Right lobe of liver (tissue), 6 donors: ENCODE data around the gene KIF14. TPM values are rescaled to one million over a fixed set of nuclear protein-coding genes. Genes with fewer than 3 reads are reported as not detected.
"Not testable (repeated sequence)": the region's sequence is repeated elsewhere in the genome, so short reads cannot be mapped to it uniquely, and the experiment has no call there.

ENCODE experiments used
- ATAC-seq, 4 donors: fragments of 200-7000 bp; cut with Tn5 transposase; one replicate each; pipeline ENCODE4 v1.9.1; 2020; ENCODE audit warnings: mild to moderate bottlenecking in 4 of 4, moderate library complexity in 4 of 4
- DNase-seq, 3 donors: peaks; one replicate each; pipeline ENCODE4 v3.0.0-alpha.2; 2020
- H3K27ac ChIP-seq, 3 donors: fragments of 200-600 bp; one replicate each; pipeline ENCODE4 v1.8.0; 2022
- H3K27me3 ChIP-seq, 2 donors: fragments of 200-600 bp; one replicate each; pipeline ENCODE4 v1.8.0; 2022
- H3K36me3 ChIP-seq, 4 donors: fragments of 200-600 bp; sonication (generic) in 1 of 4; one replicate each; pipeline versions ENCODE4 v1.5.1 to v1.8.0; 2017 to 2022; ENCODE audit warnings: control low read depth in 1 of 4
- H3K4me1 ChIP-seq, 4 donors: fragments of 200-600 bp; sonication (generic) in 1 of 4; one replicate each; pipeline versions ENCODE4 v1.5.1 to v1.8.0; 2017 to 2022; ENCODE audit warnings: control low read depth in 1 of 4
- H3K4me3 ChIP-seq, 3 donors: fragments of 200-600 bp; one replicate each; pipeline ENCODE4 v1.8.0; 2022
- H3K9me3 ChIP-seq, 4 donors: fragments of 200-600 bp; sonication (generic) in 1 of 4; one replicate each; pipeline versions ENCODE4 v1.5.1 to v1.8.0; 2017 to 2022; ENCODE audit warnings: control low read depth in 1 of 4
- POLR2A ChIP-seq: fragments of 450-650 bp; IDR thresholded peaks from one replicate; pipeline ENCODE4 v1.6.1; 2017; ENCODE audit warnings: antibody characterized with exemption, mild to moderate bottlenecking
- WGBS: methylation state at CpG from one replicate; pipeline ENCODE4 v1.1.6; 2018; ENCODE audit warnings: low coverage, low lambda C conversion rate; ENCODE audit not compliant: insufficient coverage; ENCODE audit errors: missing lambda C conversion rate; 5-methylcytosine and 5-hydroxymethylcytosine counted together
- intact Hi-C, 2 donors: fragments of 100-400 bp; cut with DNase I; formaldehyde crosslinking; loops; one replicate each; pipeline versions ENCODE4 v1.11.2 to v1.14.1; 2022
- total RNA-seq, 6 experiments: library from RNA; depleted of rRNA in 2 of 6; stranded (reverse); fragments of >200 nt in 2 of 6; fragmentation: NEBNext Ultra II Directional in 3 of 6; extraction: Animal tissue kit (Norgen Biotek cat#: 25700) in 3 of 6; gene quantifications; one replicate each; pipeline versions ENCODE4 v1.1.0 to v1.2.4, GENCODE V29; 2016 to 2023
- TF ChIP-seq, protein P1 (sequence below), 4 donors: fragments of 200-600 bp in 3 of 4; fragments of 450-650 bp in 1 of 4; IDR thresholded peaks; one replicate each; pipeline versions ENCODE4 v1.5.1 to v1.8.0; 2016 to 2022; ENCODE audit warnings: antibody characterized with exemption in 4 of 4, mild to moderate bottlenecking in 2 of 4
- donor health status: DM: no; HTN: yes; CAD: no.
- donor health status: DM: no; HTN: no; CAD: no.
- donor health status: DM: no; HTN: no; CAD: no.
- donor health status: DM: no; HTN: yes; CAD: no.
- donor health status: DM: no; HTN: yes; CAD: no.

The KIF14 gene
- total RNA-seq, 6 experiments from 2014 or later = 0.15 to 0.49 (median 0.38) TPM

DNA sequence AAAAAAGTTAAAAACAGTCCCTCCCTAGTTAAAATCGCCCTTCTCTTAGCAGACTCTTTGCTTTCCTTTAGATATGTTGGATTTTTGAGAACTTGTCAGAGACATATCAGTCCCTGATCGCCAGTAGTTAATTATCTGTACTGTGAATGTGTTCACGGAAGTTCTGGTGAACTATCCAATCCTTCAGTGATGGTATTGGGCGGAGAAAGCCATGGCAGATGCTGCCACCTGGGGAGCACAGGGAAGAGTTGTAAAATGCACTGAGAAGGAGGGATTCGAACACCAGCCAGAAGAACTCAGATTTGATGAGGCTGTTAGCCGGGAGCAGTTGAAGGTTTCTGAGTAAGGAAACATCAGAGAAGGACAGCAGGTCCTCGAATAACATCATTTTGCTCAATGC is 17.5 kb upstream of the KIF14 start:
- Histone ChIP-seq H3K4me3 (no peak overlapping the region), H3K27ac (no peak overlapping the region), H3K4me1 (peaks cover 0 to 9% (median 0%) of the 10 kb centered on the region in 4 donors), H3K9me3 (no peaks in the 10 kb centered on the region), H3K36me3 (no peaks in the 10 kb centered on the region), H3K27me3 (no peaks in the 10 kb centered on the region)
- intact Hi-C loops = no loop called here
- 78% methylated on average over 7 of the region's 7 CpGs for WGBS
- DNase-seq = no peak
- ATAC-seq = no peak
- TF ChIP-seq POLR2A = no peak
- TF ChIP-seq, protein P1, sequence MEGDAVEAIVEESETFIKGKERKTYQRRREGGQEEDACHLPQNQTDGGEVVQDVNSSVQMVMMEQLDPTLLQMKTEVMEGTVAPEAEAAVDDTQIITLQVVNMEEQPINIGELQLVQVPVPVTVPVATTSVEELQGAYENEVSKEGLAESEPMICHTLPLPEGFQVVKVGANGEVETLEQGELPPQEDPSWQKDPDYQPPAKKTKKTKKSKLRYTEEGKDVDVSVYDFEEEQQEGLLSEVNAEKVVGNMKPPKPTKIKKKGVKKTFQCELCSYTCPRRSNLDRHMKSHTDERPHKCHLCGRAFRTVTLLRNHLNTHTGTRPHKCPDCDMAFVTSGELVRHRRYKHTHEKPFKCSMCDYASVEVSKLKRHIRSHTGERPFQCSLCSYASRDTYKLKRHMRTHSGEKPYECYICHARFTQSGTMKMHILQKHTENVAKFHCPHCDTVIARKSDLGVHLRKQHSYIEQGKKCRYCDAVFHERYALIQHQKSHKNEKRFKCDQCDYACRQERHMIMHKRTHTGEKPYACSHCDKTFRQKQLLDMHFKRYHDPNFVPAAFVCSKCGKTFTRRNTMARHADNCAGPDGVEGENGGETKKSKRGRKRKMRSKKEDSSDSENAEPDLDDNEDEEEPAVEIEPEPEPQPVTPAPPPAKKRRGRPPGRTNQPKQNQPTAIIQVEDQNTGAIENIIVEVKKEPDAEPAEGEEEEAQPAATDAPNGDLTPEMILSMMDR (IDR thresholded peaks at IDR 0.05) = no peak

- Histone ChIP-seq H3K4me1 (peaks cover 0 to 9% (median 0%) of the 10 kb centered on the region in 4 donors), H3K9me3 (no peaks in the 10 kb centered on the region), H3K4me3 (no peak overlapping the region), H3K36me3 (no peaks in the 10 kb centered on the region), H3K27me3 (no peaks in the 10 kb centered on the region), H3K27ac (no peak overlapping the region)
- ATAC-seq (no peak), DNase-seq (no peak)
- WGBS = 94% methylated on average over 2 of the region's 2 CpGs
- TF ChIP-seq, protein P1 (IDR thresholded peaks at IDR 0.05) = no peak
- no peak for TF ChIP-seq POLR2A
- intact Hi-C loops = no loop called here
Observed at GRCh38 chr1:200636681-200637080, 16.1 kb upstream of the KIF14 start.

DNA sequence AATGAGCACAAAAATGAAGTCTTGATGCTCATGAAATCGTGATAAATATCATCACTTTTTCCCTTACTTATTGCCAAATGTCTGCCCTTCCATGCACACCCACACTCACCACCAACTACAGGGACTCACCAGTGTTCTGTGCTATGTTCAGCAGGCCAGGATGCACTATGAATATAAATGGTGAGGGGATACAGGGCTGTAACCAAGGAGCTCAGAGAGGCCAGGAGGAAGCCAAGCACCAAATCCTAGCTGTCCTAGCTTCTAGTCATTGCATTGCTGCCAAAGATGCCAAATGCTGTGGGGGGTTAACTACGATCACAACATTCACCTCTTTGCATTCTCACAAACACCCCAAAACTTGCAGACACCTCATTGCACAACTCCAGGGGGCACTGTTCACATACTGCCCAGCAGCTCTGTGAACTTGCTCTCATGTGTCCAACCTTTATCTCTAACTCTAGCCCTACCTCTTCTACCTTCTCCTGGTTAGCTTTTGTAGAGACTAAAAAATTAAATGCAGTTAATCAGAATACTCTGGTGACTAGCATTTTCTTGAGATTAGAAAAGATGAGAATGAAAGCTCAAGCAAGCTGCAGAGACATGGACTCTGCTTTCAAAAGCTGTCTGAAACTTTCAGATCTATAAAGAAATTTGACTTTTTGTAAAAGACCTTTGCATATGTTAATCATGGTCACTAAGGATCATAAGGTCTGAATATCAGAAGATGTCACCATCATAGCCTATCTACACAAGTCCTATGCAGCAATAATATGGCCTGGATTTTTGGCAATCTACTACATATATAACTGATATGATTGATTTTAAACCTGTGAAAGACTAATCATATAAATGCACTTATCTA is 13.9 kb upstream of the KIF14 start:
- intact Hi-C loops = no loop called here
- ATAC-seq (no peak), DNase-seq (no peak)
- TF ChIP-seq, protein P1 (IDR thresholded peaks at IDR 0.05) = no peak
- TF ChIP-seq POLR2A = no peak
- Histone ChIP-seq H3K27me3 (no peaks in the 10 kb centered on the region), H3K27ac (no peak overlapping the region), H3K36me3 (no peaks in the 10 kb centered on the region), H3K9me3 (no peaks in the 10 kb centered on the region), H3K4me1 (no peaks in the 10 kb centered on the region), H3K4me3 (no peak overlapping the region)
- WGBS = 82% methylated on average over 1 of the region's 2 CpGs

- WGBS = 71% methylated on average over 1 of the region's 1 CpG
- H3K4me1 ChIP-seq = no peaks in the 10 kb centered on the region
- no peak overlapping the region for H3K27ac ChIP-seq
- ATAC-seq = no peak
- H3K4me3 ChIP-seq = no peak overlapping the region
- H3K9me3 ChIP-seq = no peaks in the 10 kb centered on the region
- H3K27me3 ChIP-seq = no peaks in the 10 kb centered on the region
- intact Hi-C loops = no loop called here
- no peak for DNase-seq
- no peaks in the 10 kb centered on the region for H3K36me3 ChIP-seq
- TF ChIP-seq, protein P1 (IDR thresholded peaks at IDR 0.05) = no peak
- TF ChIP-seq POLR2A = no peak
Observed at GRCh38 chr1:200631375-200631774, 10.8 kb upstream of the KIF14 start.

GRCh38 chr1:200630515-200630899 is 10.0 kb upstream of the KIF14 start:
- H3K36me3 ChIP-seq, intact Hi-C loops, H3K4me3 ChIP-seq, H3K27me3 ChIP-seq, H3K27ac ChIP-seq, DNase-seq, ATAC-seq, H3K4me1 ChIP-seq, H3K9me3 ChIP-seq: not testable (repeated sequence)
- WGBS = 93% methylated on average over 8 of the region's 8 CpGs
